Fibroblast of villous mesenchyme (primary cell): Measurements from ENCODE around the gene PDP2. TPM values are rescaled to one million over a fixed set of nuclear protein-coding genes. Genes with fewer than 3 reads are reported as not detected.
"Not testable (repeated sequence)": the region's sequence is repeated elsewhere in the genome, so short reads cannot be mapped to it uniquely, and the experiment has no call there.

Experiments
- DNase-seq: peaks from one replicate; pipeline ENCODE4 v3.0.0-alpha.2; 2010; ENCODE audit warnings: low read depth
- H3K4me3 ChIP-seq: 2 replicates; pipeline ENCODE4 v1.5.1; 2011; ENCODE audit warnings: low read depth, mild to moderate bottlenecking, low read length
- total RNA-seq: library from RNA; depleted of rRNA; stranded (reverse); fragments of >200 nt; gene quantifications from 2 replicates; pipeline ENCODE4 v1.2.3, GENCODE V29; 2012
- TF ChIP-seq, protein P1 (sequence below): IDR thresholded peaks from 2 replicates; pipeline ENCODE4 v1.5.1; 2012; ENCODE audit warnings: low read depth, mild to moderate bottlenecking, low read length; ENCODE audit not compliant: insufficient read depth

The PDP2 gene
- total RNA-seq, 1 donor = 25.9 TPM

- TF ChIP-seq, protein P1, sequence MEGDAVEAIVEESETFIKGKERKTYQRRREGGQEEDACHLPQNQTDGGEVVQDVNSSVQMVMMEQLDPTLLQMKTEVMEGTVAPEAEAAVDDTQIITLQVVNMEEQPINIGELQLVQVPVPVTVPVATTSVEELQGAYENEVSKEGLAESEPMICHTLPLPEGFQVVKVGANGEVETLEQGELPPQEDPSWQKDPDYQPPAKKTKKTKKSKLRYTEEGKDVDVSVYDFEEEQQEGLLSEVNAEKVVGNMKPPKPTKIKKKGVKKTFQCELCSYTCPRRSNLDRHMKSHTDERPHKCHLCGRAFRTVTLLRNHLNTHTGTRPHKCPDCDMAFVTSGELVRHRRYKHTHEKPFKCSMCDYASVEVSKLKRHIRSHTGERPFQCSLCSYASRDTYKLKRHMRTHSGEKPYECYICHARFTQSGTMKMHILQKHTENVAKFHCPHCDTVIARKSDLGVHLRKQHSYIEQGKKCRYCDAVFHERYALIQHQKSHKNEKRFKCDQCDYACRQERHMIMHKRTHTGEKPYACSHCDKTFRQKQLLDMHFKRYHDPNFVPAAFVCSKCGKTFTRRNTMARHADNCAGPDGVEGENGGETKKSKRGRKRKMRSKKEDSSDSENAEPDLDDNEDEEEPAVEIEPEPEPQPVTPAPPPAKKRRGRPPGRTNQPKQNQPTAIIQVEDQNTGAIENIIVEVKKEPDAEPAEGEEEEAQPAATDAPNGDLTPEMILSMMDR = no peak
- no peak for DNase-seq
- H3K4me3 ChIP-seq = no peak overlapping the region
Measured at GRCh38 chr16:66859397-66860068, 20.8 kb upstream of the PDP2 start.

DNA sequence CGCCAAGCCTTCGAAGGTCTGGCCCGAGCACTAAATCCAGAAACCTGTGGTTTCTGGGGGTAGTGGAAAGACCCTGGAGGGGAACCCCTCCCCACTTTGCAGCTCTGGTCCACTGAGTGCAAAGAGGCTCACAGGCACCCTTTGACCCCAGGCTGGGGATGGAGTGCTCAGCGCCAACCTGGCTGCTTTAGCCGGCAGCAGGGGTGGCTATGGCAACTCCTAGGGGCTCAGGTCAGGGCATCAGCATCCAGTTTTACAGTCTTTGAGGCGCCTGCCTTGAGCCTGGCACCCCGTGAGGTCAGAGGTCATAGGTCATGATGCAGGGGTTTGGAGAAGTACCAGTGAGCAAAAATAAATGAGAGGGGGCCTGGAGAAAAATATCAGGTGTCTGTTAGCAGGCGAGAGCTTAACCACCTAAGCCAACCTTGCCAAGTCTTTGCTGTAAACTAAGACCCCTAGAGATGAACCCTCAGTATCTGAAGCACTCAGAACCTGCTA is 18.2 kb upstream of the PDP2 start:
- no peak overlapping the region for H3K4me3 ChIP-seq
- TF ChIP-seq, protein P1 = no peak
- no peak for DNase-seq

- TF ChIP-seq, protein P1 = no peak
- DNase-seq = no peak
- no peak overlapping the region for H3K4me3 ChIP-seq
Measured at GRCh38 chr16:66863707-66864106, 16.6 kb upstream of the PDP2 start.

DNA sequence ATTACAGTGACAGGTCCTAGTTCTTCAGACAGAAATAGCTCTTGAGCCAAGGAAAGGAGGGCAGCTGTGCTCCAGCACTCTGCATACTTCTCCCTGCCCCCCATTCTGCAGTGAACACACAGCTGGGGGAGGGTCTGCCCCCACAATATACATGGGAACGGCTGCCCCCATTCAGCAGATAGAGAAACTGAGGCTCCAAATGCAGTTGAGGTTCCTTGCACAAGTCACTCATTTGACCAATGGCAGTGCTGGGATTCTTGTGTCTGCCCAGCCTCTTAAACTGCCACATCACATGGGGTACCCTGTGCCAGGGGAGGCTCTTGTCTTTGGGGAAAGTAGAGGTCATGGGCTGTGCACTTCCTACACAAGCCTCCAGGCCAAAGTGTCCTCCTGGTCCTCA is 10.9 kb upstream of the PDP2 start:
- TF ChIP-seq, protein P1 = no peak
- no peak for DNase-seq
- H3K4me3 ChIP-seq = no peak overlapping the region

- not testable (repeated sequence) for H3K4me3 ChIP-seq, DNase-seq
Measured at GRCh38 chr16:66871363-66871762, 9.0 kb upstream of the PDP2 start.

DNA sequence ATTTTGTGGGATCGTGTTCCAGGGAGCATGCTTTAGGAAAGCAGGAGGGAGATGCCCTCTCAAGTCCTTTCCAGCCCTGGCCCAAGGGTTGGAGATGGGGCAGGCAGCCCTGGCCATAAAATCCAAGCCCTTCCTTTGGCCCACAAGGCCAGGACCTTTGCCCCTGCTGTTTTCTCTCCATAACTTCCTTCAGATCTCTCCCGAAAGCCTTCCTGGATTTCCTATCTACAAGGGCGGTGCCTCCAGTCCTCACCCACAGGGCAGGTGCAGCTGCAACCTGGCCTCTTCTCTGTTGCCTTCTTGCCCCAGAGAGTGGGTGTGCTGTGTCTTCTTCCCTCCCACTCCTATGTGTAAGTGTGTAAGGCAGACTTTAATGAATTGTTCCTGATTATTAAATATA is 8.5 kb upstream of the PDP2 start:
- H3K4me3 ChIP-seq = no peak overlapping the region
- no peak for DNase-seq
- TF ChIP-seq, protein P1 = no peak

DNA sequence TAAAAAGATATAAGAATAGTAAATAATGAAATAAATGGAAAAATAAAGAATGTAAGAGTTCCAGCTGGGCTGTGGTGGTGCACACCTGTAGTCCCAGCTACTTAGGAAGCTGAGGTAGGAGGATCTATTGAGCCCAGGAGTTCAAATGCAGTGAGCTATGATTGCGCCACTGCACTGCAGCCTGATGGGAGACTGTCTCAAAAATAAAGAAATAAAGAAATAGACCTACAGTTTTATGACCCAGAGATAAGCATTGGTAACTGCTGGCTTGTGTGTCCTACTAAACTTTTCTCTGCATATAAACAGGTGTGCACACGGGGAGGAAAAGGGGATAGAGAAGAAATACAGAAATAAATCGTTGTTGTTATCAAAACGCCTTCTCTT is 7.8 kb upstream of the PDP2 start:
- H3K4me3 ChIP-seq = peak overlapping the region; percentile 51
- peak; percentile 36 for DNase-seq
- TF ChIP-seq, protein P1 = no peak
